HCT116 (cell line): ENCODE measurements around the gene ANO3. TPM values are rescaled to one million over a fixed set of nuclear protein-coding genes. Genes with fewer than 3 reads are reported as not detected.

ENCODE experiments used
- ATAC-seq: fragments of 200-7000 bp; cut with Tn5 transposase; 2 replicates; pipeline ENCODE4 v1.9.1; 2020; ENCODE audit warnings: mild to moderate bottlenecking, moderate library complexity
- BruUV-seq: library from RNA; stranded (reverse); fragments of 400-500 nt; replicated peaks from 2 replicates; lab custom pipeline; 2021; lab: Mats Ljungman, UMichigan
- CTCF ChIA-PET: fragments of 300-600 bp; sonication (Branson Sonifier 250); formaldehyde crosslinking; loops from one replicate; lab custom pipeline; 2021; ENCODE audit warnings: antibody characterized with exemption; lab: Charles Lee
- POLR2A ChIA-PET: fragments of 300-600, 350-600 bp; sonication (Branson Sonifier 250); formaldehyde crosslinking; loops from one replicate; lab custom pipeline; 2021; ENCODE audit warnings: antibody characterized with exemption; lab: Charles Lee
- RAD21 ChIA-PET, 2 experiments: fragments of 300-600 bp; sonication (Branson Sonifier 250); formaldehyde crosslinking; loops; one replicate each; lab custom pipeline; 2023; ENCODE audit warnings: low total read pairs in 2 of 2; ENCODE audit not compliant: uncharacterized antibody in 2 of 2, unreplicated experiment in 2 of 2, low non-redundant PET in 1 of 2; lab: Charles Lee
- DNase-seq: peaks from one replicate; pipeline ENCODE4 v3.0.0-alpha.2; 2010; ENCODE audit warnings: low read depth, low spot score
- H2AFZ ChIP-seq: fragments of 200-600 bp; shearing (Covaris generic), sonication (generic); 2 replicates; pipeline ENCODE4 v1.6.1; 2017; ENCODE audit warnings: low read depth, mixed run types, mixed read lengths, antibody characterized with exemption, low read length; ENCODE audit not compliant: poor library complexity, severe bottlenecking
- H3K27ac ChIP-seq: 2 replicates; pipeline ENCODE4 v1.5.1; 2012; ENCODE audit warnings: low read depth, low read length
- H3K27me3 ChIP-seq: fragments of 200-600 bp; sonication (generic); 2 replicates; pipeline ENCODE4 v1.6.1; 2016; ENCODE audit warnings: mixed run types, low read length, mixed read lengths; ENCODE audit not compliant: insufficient read depth
- H3K36me3 ChIP-seq, 2 experiments: fragments of 200-500 bp in 1 of 2; fragments of 200-600 bp in 1 of 2; sonication (Bioruptor generic) in 1 of 2; sonication (generic) in 1 of 2; 2 replicates each; pipeline versions ENCODE4 v1.5.1 to v1.6.1; 2014 to 2016; ENCODE audit warnings: low read length in 2 of 2, inconsistent platforms in 1 of 2, mixed read lengths in 1 of 2, mixed run types in 1 of 2; ENCODE audit not compliant: insufficient read depth in 2 of 2, control insufficient read depth in 1 of 2
- H3K4me1 ChIP-seq, 2 experiments: fragments of 200-600 bp in 1 of 2; sonication (generic) in 1 of 2; 2 replicates each; pipeline versions ENCODE4 v1.5.1 to v1.6.1; 2012 to 2017; ENCODE audit warnings: low read length in 2 of 2, inconsistent platforms in 1 of 2, mild to moderate bottlenecking in 1 of 2, mixed read lengths in 1 of 2, mixed run types in 1 of 2, moderate library complexity in 1 of 2; ENCODE audit not compliant: insufficient read depth in 2 of 2, control insufficient read depth in 1 of 2
- H3K4me2 ChIP-seq: fragments of 200-600 bp; sonication (generic); 2 replicates; pipeline ENCODE4 v1.6.1; 2017; ENCODE audit warnings: mixed run types, low read length, mixed read lengths
- H3K4me3 ChIP-seq, 2 experiments: fragments of 200-600 bp in 1 of 2; sonication (generic) in 1 of 2; replicated peaks in 1 of 2; 2 replicates each; pipeline ENCODE4 v1.5.1; 2011 to 2016; ENCODE audit warnings: low read length in 2 of 2, control low read depth in 1 of 2, low read depth in 1 of 2, mild to moderate bottlenecking in 1 of 2, mixed read lengths in 1 of 2, mixed run types in 1 of 2
- H3K79me2 ChIP-seq: fragments of 200-600 bp; sonication (generic); 2 replicates; pipeline ENCODE4 v1.6.1; 2017; ENCODE audit warnings: mild to moderate bottlenecking, mixed run types, low read length, moderate library complexity, mixed read lengths; ENCODE audit not compliant: insufficient read depth
- H3K9ac ChIP-seq: fragments of 200-600 bp; sonication (generic); 2 replicates; pipeline ENCODE4 v1.6.1; 2016; ENCODE audit warnings: low read length, mixed read lengths
- H3K9me2 ChIP-seq: fragments of 200-600 bp; sonication (generic), shearing (Covaris generic); 2 replicates; pipeline ENCODE4 v1.6.1; 2017; ENCODE audit warnings: mixed run types, mild to moderate bottlenecking, moderate library complexity; ENCODE audit not compliant: insufficient read depth
- H3K9me3 ChIP-seq, 2 experiments: fragments of 200-500 bp in 1 of 2; fragments of 200-600 bp in 1 of 2; sonication (Bioruptor generic) in 1 of 2; sonication (generic) in 1 of 2; 2 replicates each; pipeline ENCODE4 v1.6.1; 2014 to 2017; ENCODE audit warnings: low read length in 2 of 2, mixed read lengths in 2 of 2, inconsistent platforms in 1 of 2, low read depth in 1 of 2, mild to moderate bottlenecking in 1 of 2, mixed run types in 1 of 2, moderate library complexity in 1 of 2; ENCODE audit not compliant: control insufficient read depth in 1 of 2, insufficient read depth in 1 of 2
- H4K20me1 ChIP-seq: fragments of 200-600 bp; sonication (generic), shearing (Covaris generic); 2 replicates; pipeline ENCODE4 v1.6.1; 2017; ENCODE audit warnings: mixed run types, mild to moderate bottlenecking, moderate library complexity; ENCODE audit not compliant: insufficient read depth
- CBX3 ChIP-seq: IDR thresholded peaks from 2 replicates; pipeline ENCODE4 v1.6.1; 2012; ENCODE audit warnings: low read depth
- EGR1 ChIP-seq: IDR thresholded peaks from 2 replicates; pipeline ENCODE4 v1.6.1; 2012; ENCODE audit warnings: low read depth
- EZH2 ChIP-seq: fragments of 200-600 bp; sonication (generic); IDR thresholded peaks from 2 replicates; pipeline ENCODE4 v1.6.1; 2017; ENCODE audit warnings: antibody characterized with exemption, mixed run types
- EZH2phosphoT487 ChIP-seq: fragments of 200-600 bp; IDR thresholded peaks from 2 replicates; pipeline ENCODE4 v1.6.1; 2018; ENCODE audit warnings: antibody characterized with exemption, borderline replicate concordance
- MAX ChIP-seq: IDR thresholded peaks from 2 replicates; pipeline ENCODE4 v1.6.1; 2012
- POLR2A ChIP-seq: IDR thresholded peaks from 2 replicates; pipeline ENCODE4 v1.7.0; 2011; ENCODE audit warnings: borderline replicate concordance; ENCODE audit not compliant: insufficient read depth, insufficient read length; ENCODE audit errors: extremely low read depth
- REST ChIP-seq: IDR thresholded peaks from 2 replicates; pipeline ENCODE4 v1.6.1; 2012; ENCODE audit warnings: low read depth
- SIN3A ChIP-seq: IDR thresholded peaks from 2 replicates; pipeline ENCODE4 v1.6.1; 2012; ENCODE audit warnings: low read depth
- TCF7L2 ChIP-seq: IDR thresholded peaks from 2 replicates; pipeline ENCODE4 v1.7.0; 2011; ENCODE audit warnings: borderline replicate concordance, inconsistent platforms; ENCODE audit not compliant: insufficient read depth, insufficient read length; ENCODE audit errors: extremely low read depth
- ZBTB33 ChIP-seq: IDR thresholded peaks from 2 replicates; pipeline ENCODE4 v1.6.1; 2011; ENCODE audit warnings: mild to moderate bottlenecking, low read length, moderate library complexity; ENCODE audit not compliant: insufficient replicate concordance; ENCODE audit errors: extremely low read depth
- intact Hi-C: fragments of 100-400 bp; cut with micrococcal nuclease; formaldehyde crosslinking; loops from 2 replicates; pipeline ENCODE4 v1.10.0; 2022
- total RNA-seq: library from RNA; stranded (reverse); gene quantifications from one replicate; pipeline ENCODE4 v1.2.1, GENCODE V29; 2021; ENCODE audit not compliant: unreplicated experiment

The ANO3 gene
- total RNA-seq, 1 experiment from 2014 or later: not detected

GRCh38 chr11:26703411-26704191 lies 371.7 kb downstream of the ANO3 start:
- no peak overlapping the region for H3K4me2 ChIP-seq
- ChIA-PET CTCF (no interaction called here), RAD21 (no interaction called here), POLR2A (no interaction called here)
- H3K27ac ChIP-seq: no peak overlapping the region
- H4K20me1 ChIP-seq: no peaks in the 10 kb centered on the region
- TF ChIP-seq EZH2: no peak
- TF ChIP-seq SIN3A: no peak
- no peak for TF ChIP-seq EGR1
- TF ChIP-seq REST: no peak
- TF ChIP-seq POLR2A: no peak
- TF ChIP-seq ZBTB33: no peak
- TF ChIP-seq MAX: no peak
- TF ChIP-seq TCF7L2: no peak
- no peak for TF ChIP-seq EZH2phosphoT487
- TF ChIP-seq CBX3: no peak
- H3K4me3 ChIP-seq: no peak overlapping the region
- no peak for DNase-seq
- no peaks in the 10 kb centered on the region for H3K9me2 ChIP-seq
- no peaks in the 10 kb centered on the region for H3K4me1 ChIP-seq
- H3K9me3 ChIP-seq: peaks cover 0 to 5% of the 10 kb centered on the region in 2 experiments; a peak in 1 of 4 replicates
- H3K9ac ChIP-seq: no peak overlapping the region
- no peak overlapping the region for H2AFZ ChIP-seq
- H3K79me2 ChIP-seq: no peaks in the 10 kb centered on the region
- no TSS peak for BruUV-seq
- H3K36me3 ChIP-seq: no peaks in the 10 kb centered on the region
- ATAC-seq: no peak
- H3K27me3 ChIP-seq: no peaks in the 10 kb centered on the region
- intact Hi-C loops: no loop called here
